ENCODE data around the gene PRSS36. TPM values are rescaled to one million over a fixed set of nuclear protein-coding genes. Genes with fewer than 3 reads are reported as not detected.
"Not testable (repeated sequence)": the region's sequence is repeated elsewhere in the genome, so short reads cannot be mapped to it uniquely, and the experiment has no call there.

The PRSS36 gene
- total RNA-seq, result 0.99 TPM

- no peak for DNase-seq
These were observed at the start of gene PRSS36 for GRCh38 chr16:31149894-31150890. TSS of gene PRSS36 (minus strand) at chr16:31150066. CDS start at chr16:31150035, 31 bp downstream.

- DNase-seq, result no peak
These were observed 49.7 kb upstream of the PRSS36 start for GRCh38 chr16:31199430-31200041.

GRCh38 chr16:31198207-31198882, 48.5 kb upstream of the PRSS36 start:
- no peak for DNase-seq

GRCh38 chr16:31196324-31197088, 46.6 kb upstream of the PRSS36 start:
- DNase-seq, result no peak

GRCh38 chr16:31195861-31196260, 46.0 kb upstream of the PRSS36 start:
- DNase-seq, result not testable (repeated sequence)

GRCh38 chr16:31194898-31195297, 45.0 kb upstream of the PRSS36 start:
- DNase-seq, result no peak

GRCh38 chr16:31193874-31194273, 44.0 kb upstream of the PRSS36 start:
- DNase-seq, result no peak

GRCh38 chr16:31192856-31193642, 43.2 kb upstream of the PRSS36 start:
- no peak for DNase-seq

- DNase-seq, result no peak
These were observed 42.0 kb upstream of the PRSS36 start for GRCh38 chr16:31191697-31192428.

- DNase-seq, result no peak
These were observed 41.1 kb upstream of the PRSS36 start for GRCh38 chr16:31190818-31191444.

- DNase-seq, result no peak
These were observed 40.2 kb upstream of the PRSS36 start for GRCh38 chr16:31190061-31190460.

- DNase-seq, result no peak
These were observed 39.5 kb upstream of the PRSS36 start for GRCh38 chr16:31189412-31189778.

- no peak for DNase-seq
These were observed 38.9 kb upstream of the PRSS36 start for GRCh38 chr16:31188450-31189411.

GRCh38 chr16:31187808-31188189, 37.9 kb upstream of the PRSS36 start:
- no peak for DNase-seq

- no peak for DNase-seq
These were observed 37.3 kb upstream of the PRSS36 start for GRCh38 chr16:31186930-31187807.

GRCh38 chr16:31186176-31186575, 36.3 kb upstream of the PRSS36 start:
- DNase-seq, result no peak

- DNase-seq, result no peak
These were observed 35.5 kb upstream of the PRSS36 start for GRCh38 chr16:31185339-31185738.

GRCh38 chr16:31184888-31185287, 35.0 kb upstream of the PRSS36 start:
- no peak for DNase-seq
